Fibroblast of the aortic adventitia (primary cell): ENCODE results near the gene VWF. TPM values are rescaled to one million over a fixed set of nuclear protein-coding genes. Genes with fewer than 3 reads are reported as not detected.

ENCODE experiments used
- DNase-seq: peaks from one replicate; pipeline ENCODE4 v3.0.0-alpha.2; 2010; ENCODE audit warnings: low read depth
- H3K4me3 ChIP-seq: 2 replicates; pipeline ENCODE4 v1.5.1; 2011; ENCODE audit warnings: low read depth, mild to moderate bottlenecking, control low read depth, low read length, moderate library complexity
- CTCF ChIP-seq: IDR thresholded peaks from 2 replicates; pipeline ENCODE4 v1.5.1; 2011; ENCODE audit warnings: mild to moderate bottlenecking, low read length, control low read depth, inconsistent platforms; ENCODE audit not compliant: insufficient read depth
- total RNA-seq: library from RNA; depleted of rRNA; stranded (reverse); fragments of >200 nt; gene quantifications from 2 replicates; pipeline ENCODE4 v1.2.3, GENCODE V29; 2012; ENCODE audit warnings: low replicate concordance

The VWF gene
- total RNA-seq, 1 donor, result 1.4 TPM

- DNase-seq, result no peak
- no peak overlapping the region for H3K4me3 ChIP-seq
- TF ChIP-seq CTCF, result no peak
Measured at GRCh38 chr12:6076776-6077691, 47.4 kb downstream of the VWF start.

GRCh38 chr12:6076346-6076745, 48.1 kb downstream of the VWF start:
- no peak for DNase-seq
- TF ChIP-seq CTCF, result no peak
- no peak overlapping the region for H3K4me3 ChIP-seq

GRCh38 chr12:6074979-6075585, 49.4 kb downstream of the VWF start:
- TF ChIP-seq CTCF, result no peak
- H3K4me3 ChIP-seq, result no peak overlapping the region
- DNase-seq, result no peak

GRCh38 chr12:6074427-6074826, 50.0 kb downstream of the VWF start:
- TF ChIP-seq CTCF, result no peak
- no peak overlapping the region for H3K4me3 ChIP-seq

GRCh38 chr12:6073426-6073825, 51.0 kb downstream of the VWF start:
- no peak for DNase-seq
- H3K4me3 ChIP-seq, result no peak overlapping the region
- TF ChIP-seq CTCF, result no peak

More at GRCh38 chr12:6074427-6074826, 50.0 kb downstream of the VWF start:
- no peak for DNase-seq

- peak; percentile 46 for TF ChIP-seq CTCF
- no peak overlapping the region for H3K4me3 ChIP-seq
- DNase-seq, result peak; percentile 81
Measured at GRCh38 chr12:6072302-6072752, 52.1 kb downstream of the VWF start.
